Smooth muscle cell (in vitro differentiated cells): Measurements from ENCODE around the gene HOXA2. TPM values are rescaled to one million over a fixed set of nuclear protein-coding genes. Genes with fewer than 3 reads are reported as not detected.

Experiments used
- DNase-seq: peaks from one replicate; lab custom pipeline; 2025; ENCODE audit not compliant: unreplicated experiment; lab: John Stamatoyannopoulos, UW
- H2AFZ ChIP-seq: fragments of 200-600 bp; sonication (generic); 2 replicates; pipeline ENCODE4 v1.6.0; 2016; ENCODE audit warnings: antibody characterized with exemption, low read depth, mild to moderate bottlenecking
- H3F3A ChIP-seq: fragments of 200-600 bp; sonication (generic); 2 replicates; pipeline ENCODE4 v1.6.0; 2017; ENCODE audit warnings: antibody characterized with exemption, low read depth
- H3K27ac ChIP-seq: fragments of 200-600 bp; sonication (generic); 2 replicates; pipeline ENCODE4 v1.5.1; 2016; ENCODE audit warnings: low read depth, mild to moderate bottlenecking
- H3K27me3 ChIP-seq: fragments of 200-600 bp; sonication (generic); 2 replicates; pipeline ENCODE4 v1.6.1; 2016; ENCODE audit warnings: low read depth, mild to moderate bottlenecking
- H3K36me3 ChIP-seq: fragments of 200-600 bp; sonication (generic); 2 replicates; pipeline ENCODE4 v1.5.1; 2016; ENCODE audit warnings: low read depth
- H3K4me1 ChIP-seq: fragments of 200-600 bp; sonication (generic); 2 replicates; pipeline ENCODE4 v1.5.1; 2016; ENCODE audit warnings: low read depth
- H3K4me2 ChIP-seq: fragments of 200-600 bp; sonication (generic); 2 replicates; pipeline ENCODE4 v1.6.0; 2016; ENCODE audit warnings: mild to moderate bottlenecking
- H3K4me3 ChIP-seq: fragments of 200-600 bp; sonication (generic); 2 replicates; pipeline ENCODE4 v1.5.1; 2016; ENCODE audit warnings: mild to moderate bottlenecking
- H3K79me2 ChIP-seq: fragments of 200-600 bp; sonication (generic); 2 replicates; pipeline ENCODE4 v1.6.0; 2016; ENCODE audit warnings: low read depth, mild to moderate bottlenecking
- H3K9ac ChIP-seq: fragments of 200-600 bp; sonication (generic); 2 replicates; pipeline ENCODE4 v1.6.0; 2016; ENCODE audit warnings: low read depth
- H3K9me3 ChIP-seq: fragments of 200-600 bp; sonication (generic); replicated peaks from 2 replicates; pipeline ENCODE4 v1.5.1; 2016; ENCODE audit warnings: low read depth
- H4K20me1 ChIP-seq: fragments of 200-600 bp; sonication (generic); 2 replicates; pipeline ENCODE4 v1.6.0; 2016; ENCODE audit warnings: low read depth
- CTCF ChIP-seq: fragments of 200-600 bp; sonication (generic); IDR thresholded peaks from 2 replicates; pipeline ENCODE4 v1.5.1; 2017; ENCODE audit warnings: borderline replicate concordance, mild to moderate bottlenecking, antibody characterized with exemption; ENCODE audit not compliant: insufficient read depth, poor library complexity, severe bottlenecking
- WGBS: methylation state at CpG from one replicate; pipeline ENCODE4 v1.1.7; 2016; ENCODE audit warnings: low lambda C conversion rate; 5-methylcytosine and 5-hydroxymethylcytosine counted together
- polyA plus RNA-seq: library from polyadenylated mRNA; unstranded; fragments of >200 nt; fragmentation: Nextera tagmentation; extraction: Ambion mirVana; gene quantifications from 2 replicates; pipeline ENCODE4 v1.2.1, GENCODE V29; 2016
- total RNA-seq: library from RNA; depleted of rRNA; stranded (reverse); fragments of >200 nt; gene quantifications from 2 replicates; pipeline ENCODE4 v1.2.3, GENCODE V29; 2014

Gene HOXA2
- total and polyA plus RNA-seq, 2 experiments from 2014 or later, result not detected

- H3K9me3 ChIP-seq, result no peaks in the 10 kb centered on the region
- H3F3A ChIP-seq, result no peaks in the 10 kb centered on the region
- H3K27ac ChIP-seq, result no peak overlapping the region
- peaks cover 7% of the 10 kb centered on the region for H3K4me1 ChIP-seq
- H3K4me2 ChIP-seq, result no peak overlapping the region
- no peak overlapping the region for H3K4me3 ChIP-seq
- no peak for TF ChIP-seq CTCF
- H3K27me3 ChIP-seq, result peaks cover 100% of the 10 kb centered on the region
- WGBS, result 17% methylated on average over 9 of the region's 9 CpGs
- H3K9ac ChIP-seq, result no peak overlapping the region
- no peaks in the 10 kb centered on the region for H3K79me2 ChIP-seq
- H4K20me1 ChIP-seq, result peaks cover 1% of the 10 kb centered on the region
- no peaks in the 10 kb centered on the region for H3K36me3 ChIP-seq
- no peak for DNase-seq
- no peak overlapping the region for H2AFZ ChIP-seq
Measured at GRCh38 chr7:27091941-27092818, 10.3 kb downstream of the HOXA2 start.

- Histone ChIP-seq H3K27me3 (peaks cover 91% of the 10 kb centered on the region), H3K27ac (no peak overlapping the region), H2AFZ (no peak overlapping the region), H3K4me2 (no peak overlapping the region), H3K9ac (no peak overlapping the region), H3K4me1 (no peaks in the 10 kb centered on the region), H3K9me3 (no peaks in the 10 kb centered on the region), H3K36me3 (no peaks in the 10 kb centered on the region), H4K20me1 (no peaks in the 10 kb centered on the region), H3F3A (no peaks in the 10 kb centered on the region), H3K4me3 (no peak overlapping the region), H3K79me2 (no peaks in the 10 kb centered on the region)
- no peak for DNase-seq
- 8% methylated on average over 3 of the region's 3 CpGs for WGBS
- TF ChIP-seq CTCF, result no peak
Measured at GRCh38 chr7:27091105-27091504, 11.4 kb downstream of the HOXA2 start.

GRCh38 chr7:27088002-27088922, 14.2 kb downstream of the HOXA2 start:
- no peaks in the 10 kb centered on the region for H3K4me1 ChIP-seq
- no peak overlapping the region for H3K4me3 ChIP-seq
- no peaks in the 10 kb centered on the region for H3K9me3 ChIP-seq
- no peak for DNase-seq
- no peaks in the 10 kb centered on the region for H3K79me2 ChIP-seq
- H3K27me3 ChIP-seq, result peaks cover 68% of the 10 kb centered on the region
- H3F3A ChIP-seq, result no peaks in the 10 kb centered on the region
- 56% methylated on average over 62 of the region's 68 CpGs for WGBS
- no peak for TF ChIP-seq CTCF
- H3K4me2 ChIP-seq, result no peak overlapping the region
- no peak overlapping the region for H2AFZ ChIP-seq
- no peaks in the 10 kb centered on the region for H4K20me1 ChIP-seq
- H3K36me3 ChIP-seq, result no peaks in the 10 kb centered on the region
- H3K9ac ChIP-seq, result no peak overlapping the region
- H3K27ac ChIP-seq, result no peak overlapping the region
